HG03039 (cell line): ENCODE results near the gene RNU7-1.
"Not testable (repeated sequence)": the region's sequence is repeated elsewhere in the genome, so short reads cannot be mapped to it uniquely, and the experiment has no call there.

ENCODE experiments used
- ATAC-seq: cut with Tn5 transposase; IDR thresholded peaks from one replicate; pipeline ENCODE4 v1.9.1; 2021; ENCODE audit warnings: mild to moderate bottlenecking, moderate library complexity; ENCODE audit not compliant: unreplicated experiment

Gene RNU7-1

DNA sequence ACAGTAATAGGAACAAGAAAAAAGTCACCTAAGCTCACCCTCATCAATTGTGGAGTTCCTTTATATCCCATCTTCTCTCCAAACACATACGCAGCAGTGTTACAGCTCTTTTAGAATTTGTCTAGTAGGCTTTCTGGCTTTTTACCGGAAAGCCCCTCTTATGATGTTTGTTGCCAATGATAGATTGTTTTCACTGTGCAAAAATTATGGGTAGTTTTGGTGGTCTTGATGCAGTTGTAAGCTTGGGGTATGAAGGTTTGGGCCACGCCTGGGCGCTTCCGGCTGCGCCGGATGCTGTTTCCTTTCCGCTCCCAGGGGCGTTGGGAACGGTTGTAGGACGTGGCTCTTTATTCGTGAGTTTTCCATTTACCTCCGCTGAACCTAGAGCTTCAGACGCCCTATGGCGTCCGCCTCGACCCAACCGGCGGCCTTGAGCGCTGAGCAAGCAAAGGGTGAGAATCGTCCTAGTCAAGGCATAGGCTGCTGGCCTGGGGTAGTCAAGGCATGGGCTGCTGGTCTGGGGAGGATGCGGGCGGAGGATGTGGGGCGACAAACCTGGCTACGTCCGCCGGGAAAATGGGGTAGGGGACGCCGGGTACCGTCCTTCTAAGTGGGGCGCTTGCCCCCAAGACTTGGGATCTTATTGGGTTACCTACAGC is at the start of gene RNU7-1, which contains the start of gene C12orf57:
Gene RNU7-1, plus strand, starts transcription at position 95 of the 659 bp plus-strand sequence.
Gene C12orf57, plus strand, starts transcription at position 301 of the 659 bp plus-strand sequence. Its CDS starts 100 bp downstream, at position 401.
- ATAC-seq: peak; percentile 19

DNA sequence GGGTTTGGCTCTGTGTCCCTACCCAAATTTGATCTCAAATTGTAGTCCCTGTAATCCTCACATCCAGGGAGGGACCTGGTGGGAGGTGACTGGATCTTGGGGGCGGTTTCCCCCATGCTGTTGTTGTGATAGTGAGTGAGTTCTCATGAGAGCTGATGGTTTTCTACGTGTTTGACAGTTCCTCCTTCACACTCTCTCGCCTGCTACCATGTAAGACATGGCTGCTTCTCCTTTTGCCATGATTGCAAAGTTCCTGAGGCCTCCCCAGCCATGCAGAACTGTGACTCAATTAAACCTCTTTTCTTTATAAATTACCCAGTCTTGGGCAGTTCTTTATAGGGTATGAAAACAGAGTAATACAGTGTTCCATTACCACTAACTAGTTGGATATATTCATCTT is 49.3 kb upstream of the RNU7-1 start:
- ATAC-seq: no peak

GRCh38 chr12:6896846-6897435 is 46.7 kb upstream of the RNU7-1 start:
- no peak for ATAC-seq

GRCh38 chr12:6899427-6899826 is 44.2 kb upstream of the RNU7-1 start:
- no peak for ATAC-seq

GRCh38 chr12:6899837-6900519 is 43.6 kb upstream of the RNU7-1 start:
- ATAC-seq: no peak

DNA sequence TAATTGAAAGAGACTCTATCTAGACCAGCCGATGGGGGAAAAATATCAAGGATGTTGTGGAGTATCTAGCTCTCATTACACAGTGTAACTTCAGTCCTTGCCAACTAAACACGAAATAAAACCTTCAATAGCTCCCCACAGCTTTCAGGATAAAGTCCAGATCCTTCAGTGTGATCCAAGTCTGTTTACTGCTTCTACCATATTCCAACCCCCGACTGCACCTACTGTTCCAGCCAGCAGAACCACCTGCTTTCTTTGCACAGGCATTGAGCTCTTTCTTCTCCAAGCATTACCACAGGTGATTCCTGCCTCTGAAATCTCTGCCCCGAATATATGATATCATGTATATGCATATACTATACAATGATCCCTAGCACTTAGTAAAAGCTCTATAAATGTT is 41.2 kb upstream of the RNU7-1 start:
- no peak for ATAC-seq

GRCh38 chr12:6903722-6904121 is 39.9 kb upstream of the RNU7-1 start:
- no peak for ATAC-seq

DNA sequence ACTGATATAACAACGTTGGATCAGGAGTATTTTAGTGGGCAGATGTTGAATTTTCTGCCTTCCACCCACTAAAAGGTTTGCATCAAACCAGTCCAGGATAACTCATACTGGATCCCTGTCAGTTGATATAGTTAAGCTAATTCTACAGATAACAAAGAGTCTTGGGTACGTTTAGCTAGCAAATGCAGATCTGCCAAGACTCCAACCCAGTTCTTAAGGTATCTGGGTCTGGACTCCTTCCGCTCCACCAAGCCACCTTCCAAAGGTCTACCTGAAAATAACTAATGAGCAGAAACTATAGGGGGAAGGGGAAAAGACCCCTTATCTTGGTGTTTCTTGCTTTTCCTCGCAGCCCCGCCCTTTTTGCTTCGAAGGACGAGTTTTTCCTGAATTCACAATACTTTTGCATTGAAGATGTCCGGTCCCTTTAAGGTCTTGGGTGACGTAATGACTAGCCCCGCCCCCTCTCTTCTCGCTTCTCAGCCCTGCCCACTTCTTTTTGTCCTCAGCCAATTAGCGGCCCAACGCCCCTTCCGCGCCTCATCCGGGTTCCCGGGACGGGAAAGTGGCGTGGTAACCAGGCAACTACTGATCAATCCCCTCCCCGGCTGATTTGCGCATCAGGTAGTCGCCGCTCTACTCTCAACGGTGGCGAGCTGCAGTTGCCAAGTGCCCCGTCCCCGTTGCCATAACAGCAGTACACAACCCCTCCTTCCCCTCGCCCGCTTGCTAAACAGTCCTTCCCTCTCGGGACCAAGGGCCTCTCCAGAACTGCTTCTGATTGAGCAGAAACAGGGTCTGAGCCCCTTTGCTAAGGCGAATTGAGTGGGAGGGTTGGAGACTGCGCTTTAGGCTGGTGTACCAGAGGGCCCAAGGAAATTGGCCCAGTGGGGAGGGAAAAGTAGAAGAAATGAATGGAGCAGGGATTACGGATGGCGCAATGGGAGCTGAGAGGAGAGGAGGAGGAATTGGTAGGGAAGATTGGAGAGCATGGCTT is 39.0 kb upstream of the RNU7-1 start, which contains the start of gene LRRC23:
Gene LRRC23, plus strand, starts transcription at position 543 of the 997 bp plus-strand sequence. CDS start 812 bp downstream, outside the sequence.
- ATAC-seq: peak; percentile 94

DNA sequence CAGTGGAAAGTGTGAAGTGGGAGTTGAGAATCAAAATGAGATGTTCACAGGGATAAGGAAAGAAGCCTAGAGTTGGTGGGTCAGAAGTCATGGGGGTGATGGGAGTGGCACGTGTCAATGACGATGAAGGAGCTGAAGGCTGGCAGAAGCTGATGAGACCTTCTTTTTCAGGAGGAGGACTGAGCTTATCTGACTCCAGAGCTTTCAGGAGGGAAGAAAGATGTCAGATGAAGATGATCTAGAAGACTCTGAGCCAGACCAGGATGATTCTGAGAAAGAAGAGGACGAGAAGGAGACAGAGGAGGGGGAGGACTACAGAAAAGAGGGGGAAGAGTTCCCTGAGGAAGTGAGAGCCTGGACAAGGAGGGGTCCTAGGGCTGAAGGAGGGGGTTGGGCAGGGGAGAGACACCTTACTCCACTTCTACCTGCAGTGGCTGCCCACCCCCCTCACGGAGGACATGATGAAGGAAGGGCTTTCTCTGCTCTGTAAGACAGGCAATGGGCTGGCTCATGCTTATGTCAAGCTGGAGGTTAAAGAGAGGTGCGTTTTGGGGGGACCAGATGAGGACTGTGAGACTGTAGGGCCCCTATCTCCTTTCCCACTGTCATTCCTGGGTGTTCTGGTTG is 38.1 kb upstream of the RNU7-1 start:
- no peak for ATAC-seq

DNA sequence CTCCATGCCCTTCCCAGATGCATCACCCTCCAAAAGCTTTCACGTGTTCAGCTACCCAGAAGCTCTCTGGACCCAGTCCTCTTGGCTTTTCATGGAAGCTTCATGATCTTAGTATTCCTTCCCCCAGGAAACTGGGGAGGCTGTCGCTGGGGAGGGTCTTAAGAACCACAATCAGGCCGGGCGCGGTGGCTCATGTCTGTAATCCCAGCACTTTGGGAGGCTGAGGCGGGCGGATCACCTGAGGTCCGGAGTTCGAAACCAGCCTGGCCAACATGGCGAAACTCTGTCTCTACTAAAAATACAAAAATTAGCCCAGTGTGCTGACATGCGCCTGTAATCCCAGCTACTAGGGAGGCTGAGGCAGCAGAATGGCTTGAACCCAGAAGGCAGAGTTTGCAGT is 35.5 kb upstream of the RNU7-1 start:
- not testable (repeated sequence) for ATAC-seq

- ATAC-seq: no peak
These were observed 34.0 kb upstream of the RNU7-1 start for GRCh38 chr12:6909421-6910145.

GRCh38 chr12:6912164-6912935 is 31.3 kb upstream of the RNU7-1 start:
- ATAC-seq: no peak

- ATAC-seq: peak; percentile 47
These were observed 29.2 kb upstream of the RNU7-1 start, which contains the start of gene ENO2 for GRCh38 chr12:6914246-6914946. ENO2 (plus strand) TSS chr12:6914580; CDS start chr12:6915833, 1,253 bp downstream.

DNA sequence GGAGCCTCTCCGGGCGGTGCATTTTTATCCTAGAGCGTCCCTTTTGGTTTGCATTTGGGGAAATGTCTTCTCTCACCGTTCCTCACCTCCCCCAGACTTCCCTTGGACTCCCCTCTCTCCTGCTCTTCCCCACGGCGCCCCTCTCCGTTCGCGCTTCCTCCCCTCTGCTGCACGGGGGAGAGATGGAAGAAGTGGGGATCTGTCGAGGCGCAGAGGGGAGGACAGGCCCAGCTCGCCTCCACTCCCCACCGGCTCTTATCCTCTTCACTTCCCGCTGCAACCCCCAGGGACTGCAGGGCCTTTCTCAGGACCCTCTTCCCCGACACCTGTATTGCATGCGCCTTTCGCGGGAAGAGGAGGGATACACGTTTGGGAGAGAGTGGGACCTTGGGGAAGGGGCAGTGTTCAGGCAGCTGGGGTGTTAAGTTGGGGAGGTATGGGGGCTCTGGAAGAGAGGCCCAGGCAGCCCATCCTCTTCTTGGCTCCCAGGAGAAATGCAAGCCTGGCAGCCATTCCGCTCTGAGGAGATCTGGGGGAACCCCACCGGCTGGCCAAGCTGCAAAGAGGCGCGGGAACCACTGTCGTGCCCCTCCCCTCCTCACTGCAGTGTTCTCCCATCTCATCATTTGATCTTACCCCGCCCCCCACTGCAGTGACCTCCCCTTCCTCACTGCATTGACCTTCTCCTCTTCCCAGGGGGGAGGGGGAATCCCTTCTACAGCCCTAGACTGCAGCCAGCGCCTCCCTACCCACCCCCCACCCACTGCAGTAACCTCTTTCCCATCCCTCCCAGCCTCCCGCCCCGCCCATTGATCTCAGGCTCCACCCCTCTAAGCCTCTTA is 28.4 kb upstream of the RNU7-1 start:
- no peak for ATAC-seq

GRCh38 chr12:6915789-6916285 is 27.8 kb upstream of the RNU7-1 start:
- ATAC-seq: no peak

DNA sequence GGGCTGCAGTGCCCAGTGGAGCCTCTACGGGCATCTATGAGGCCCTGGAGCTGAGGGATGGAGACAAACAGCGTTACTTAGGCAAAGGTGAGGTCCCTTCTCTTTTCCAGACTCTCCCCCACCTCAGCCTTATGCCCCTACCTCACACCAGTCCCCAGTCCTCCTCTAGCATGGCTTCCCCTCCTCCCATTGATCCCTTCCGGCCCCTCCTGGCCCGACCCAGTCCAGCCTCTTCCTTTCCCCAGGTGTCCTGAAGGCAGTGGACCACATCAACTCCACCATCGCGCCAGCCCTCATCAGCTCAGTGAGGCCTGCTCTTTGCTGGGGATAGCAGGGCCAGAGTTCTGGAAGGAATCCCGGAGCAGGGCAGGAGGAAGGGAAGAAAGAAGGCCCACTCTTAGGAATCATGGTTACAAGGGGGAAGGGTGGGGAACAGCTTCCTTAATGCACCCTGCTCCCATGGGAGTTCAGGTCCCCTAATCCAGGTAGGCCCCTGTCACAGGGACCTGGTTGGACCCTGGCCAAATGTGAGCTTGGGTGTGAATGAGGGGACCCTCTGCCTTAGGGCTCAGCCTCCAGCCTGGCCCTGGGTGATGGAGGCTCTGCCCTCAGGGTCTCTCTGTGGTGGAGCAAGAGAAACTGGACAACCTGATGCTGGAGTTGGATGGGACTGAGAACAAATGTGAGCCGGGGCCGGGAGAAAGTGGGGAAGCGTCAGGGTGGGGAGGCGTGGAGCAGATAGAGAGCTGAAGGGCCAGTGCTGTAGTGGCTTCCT is 27.0 kb upstream of the RNU7-1 start:
- ATAC-seq: no peak
